Fibroblast of villous mesenchyme (primary cell): ENCODE results near the gene MGAT5B. TPM values are rescaled to one million over a fixed set of nuclear protein-coding genes. Genes with fewer than 3 reads are reported as not detected.

ENCODE experiments used
- DNase-seq: peaks from one replicate; pipeline ENCODE4 v3.0.0-alpha.2; 2010; ENCODE audit warnings: low read depth
- H3K4me3 ChIP-seq: 2 replicates; pipeline ENCODE4 v1.5.1; 2011; ENCODE audit warnings: low read depth, mild to moderate bottlenecking, low read length
- total RNA-seq: library from RNA; depleted of rRNA; stranded (reverse); fragments of >200 nt; gene quantifications from 2 replicates; pipeline ENCODE4 v1.2.3, GENCODE V29; 2012
- TF ChIP-seq, protein P1 (sequence below): IDR thresholded peaks from 2 replicates; pipeline ENCODE4 v1.5.1; 2012; ENCODE audit warnings: low read depth, mild to moderate bottlenecking, low read length; ENCODE audit not compliant: insufficient read depth

MGAT5B gene
- total RNA-seq, 1 donor, result 0.43 TPM

DNA sequence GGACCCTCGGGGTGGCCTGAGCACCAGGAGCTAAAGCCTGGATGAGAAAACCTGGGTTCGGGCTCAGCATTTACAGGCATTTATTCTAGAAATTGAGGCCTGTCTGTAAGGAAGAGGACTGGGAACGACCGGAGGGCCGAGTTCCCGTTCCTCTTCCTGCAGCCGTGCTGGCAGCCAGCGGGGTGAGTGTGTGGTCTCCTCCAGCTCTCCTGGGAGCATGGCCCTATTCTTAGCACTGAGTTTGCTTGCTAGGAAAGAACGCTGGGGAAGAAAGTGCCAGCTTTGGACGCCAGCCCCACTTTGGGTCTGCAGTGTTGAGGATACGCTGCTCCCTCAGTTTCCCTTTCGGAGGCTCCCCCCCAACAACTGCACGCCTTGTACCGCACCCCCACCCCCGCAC, 49.6 kb downstream of the MGAT5B start:
- TF ChIP-seq, protein P1, sequence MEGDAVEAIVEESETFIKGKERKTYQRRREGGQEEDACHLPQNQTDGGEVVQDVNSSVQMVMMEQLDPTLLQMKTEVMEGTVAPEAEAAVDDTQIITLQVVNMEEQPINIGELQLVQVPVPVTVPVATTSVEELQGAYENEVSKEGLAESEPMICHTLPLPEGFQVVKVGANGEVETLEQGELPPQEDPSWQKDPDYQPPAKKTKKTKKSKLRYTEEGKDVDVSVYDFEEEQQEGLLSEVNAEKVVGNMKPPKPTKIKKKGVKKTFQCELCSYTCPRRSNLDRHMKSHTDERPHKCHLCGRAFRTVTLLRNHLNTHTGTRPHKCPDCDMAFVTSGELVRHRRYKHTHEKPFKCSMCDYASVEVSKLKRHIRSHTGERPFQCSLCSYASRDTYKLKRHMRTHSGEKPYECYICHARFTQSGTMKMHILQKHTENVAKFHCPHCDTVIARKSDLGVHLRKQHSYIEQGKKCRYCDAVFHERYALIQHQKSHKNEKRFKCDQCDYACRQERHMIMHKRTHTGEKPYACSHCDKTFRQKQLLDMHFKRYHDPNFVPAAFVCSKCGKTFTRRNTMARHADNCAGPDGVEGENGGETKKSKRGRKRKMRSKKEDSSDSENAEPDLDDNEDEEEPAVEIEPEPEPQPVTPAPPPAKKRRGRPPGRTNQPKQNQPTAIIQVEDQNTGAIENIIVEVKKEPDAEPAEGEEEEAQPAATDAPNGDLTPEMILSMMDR, result no peak
- DNase-seq, result no peak

DNA sequence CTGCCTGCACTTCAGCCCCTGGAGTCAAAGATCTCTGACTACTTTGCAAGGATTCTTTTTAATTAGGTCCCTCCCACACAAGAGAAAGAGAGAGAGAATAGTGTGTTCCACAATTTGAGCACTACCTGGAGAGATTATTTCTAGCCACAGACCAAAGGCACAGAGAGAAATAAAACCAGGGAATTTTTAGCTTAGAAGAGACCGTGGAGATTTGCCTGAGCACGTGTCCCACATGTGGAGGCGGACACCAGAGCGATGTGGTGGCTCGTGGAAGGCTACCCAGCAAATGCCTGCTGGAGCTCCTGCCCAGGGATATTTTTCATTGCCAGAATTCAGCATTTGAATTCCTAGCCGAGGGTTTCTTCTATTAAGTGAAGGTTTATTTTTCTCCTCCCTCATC, 50.6 kb downstream of the MGAT5B start:
- H3K4me3 ChIP-seq, result no peak overlapping the region
- DNase-seq, result no peak
- TF ChIP-seq, protein P1, result no peak

More for the DNA sequence above, 49.6 kb downstream of the MGAT5B start:
- no peak overlapping the region for H3K4me3 ChIP-seq

DNA sequence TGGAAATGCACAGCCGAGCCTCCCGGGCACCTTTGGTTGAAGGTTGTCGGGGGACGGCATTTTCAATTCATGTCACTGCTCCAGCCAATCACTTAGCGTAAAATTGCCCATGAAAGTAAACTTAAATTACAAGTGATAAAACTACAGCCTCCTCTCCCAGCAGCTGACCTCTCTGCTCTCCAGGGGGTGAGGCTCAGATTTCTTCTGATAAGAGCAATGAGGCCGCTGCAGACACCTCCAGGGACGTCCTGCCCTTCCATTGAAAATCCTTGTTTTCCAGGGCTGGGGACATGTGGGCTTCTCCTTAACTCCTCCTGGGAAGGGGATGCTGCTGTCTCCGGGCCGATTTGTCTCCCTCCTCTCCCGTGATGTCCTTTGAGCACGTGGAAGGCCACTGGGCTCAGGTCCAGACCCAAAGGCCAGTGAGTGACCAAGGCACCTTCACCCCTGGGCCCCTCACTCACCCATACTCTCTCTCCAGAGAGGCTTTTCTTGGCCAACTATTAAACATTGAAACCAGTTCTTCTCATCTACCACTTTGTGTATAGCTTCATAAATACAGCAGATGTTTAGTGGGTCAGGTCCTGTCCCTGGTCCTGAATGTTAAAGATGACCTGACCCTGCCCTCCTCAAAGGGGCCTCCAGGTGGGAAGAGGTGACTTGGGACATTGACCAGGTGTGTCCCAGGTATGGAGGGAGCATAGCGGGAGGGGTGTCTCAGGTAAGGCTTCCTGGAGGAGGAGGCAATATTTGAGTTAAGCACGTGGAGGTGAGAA, 52.3 kb downstream of the MGAT5B start:
- no peak for DNase-seq
- H3K4me3 ChIP-seq, result no peak overlapping the region
- TF ChIP-seq, protein P1, result no peak

DNA sequence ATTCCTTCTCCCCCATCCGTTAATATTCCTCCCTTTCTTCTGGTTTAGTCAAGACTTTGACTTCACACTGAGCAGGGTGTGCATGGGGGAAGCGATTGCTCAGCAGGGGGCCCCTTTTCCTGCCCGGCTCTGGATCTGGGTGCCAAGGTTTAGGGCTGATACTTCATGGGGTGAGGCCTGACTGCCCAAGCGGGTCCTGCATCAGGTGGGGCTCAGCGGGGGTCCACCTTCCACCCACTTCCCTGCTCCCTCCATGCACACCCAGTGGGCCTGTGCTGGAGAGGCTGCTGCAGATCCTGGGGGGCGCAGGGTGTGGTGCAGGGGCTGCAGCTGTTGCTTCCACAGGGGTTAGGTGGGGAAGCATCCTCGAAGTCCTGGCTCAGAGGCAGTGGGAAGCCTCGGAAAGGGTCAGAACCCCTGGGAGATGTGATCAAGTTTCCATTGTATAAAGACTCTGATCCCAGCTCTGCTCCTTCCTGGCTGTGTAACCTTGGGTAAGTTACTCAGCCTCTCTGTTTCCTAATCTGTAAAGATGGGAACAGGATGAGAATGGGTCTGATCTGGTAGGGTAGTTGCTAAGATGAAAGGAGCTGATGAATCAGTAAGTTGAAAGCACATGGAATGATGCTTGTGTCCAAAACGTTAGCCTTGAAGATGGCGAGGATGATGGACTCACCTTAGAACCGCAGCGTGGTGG, 53.3 kb downstream of the MGAT5B start:
- no peak overlapping the region for H3K4me3 ChIP-seq
- no peak for DNase-seq
- TF ChIP-seq, protein P1, result no peak

DNA sequence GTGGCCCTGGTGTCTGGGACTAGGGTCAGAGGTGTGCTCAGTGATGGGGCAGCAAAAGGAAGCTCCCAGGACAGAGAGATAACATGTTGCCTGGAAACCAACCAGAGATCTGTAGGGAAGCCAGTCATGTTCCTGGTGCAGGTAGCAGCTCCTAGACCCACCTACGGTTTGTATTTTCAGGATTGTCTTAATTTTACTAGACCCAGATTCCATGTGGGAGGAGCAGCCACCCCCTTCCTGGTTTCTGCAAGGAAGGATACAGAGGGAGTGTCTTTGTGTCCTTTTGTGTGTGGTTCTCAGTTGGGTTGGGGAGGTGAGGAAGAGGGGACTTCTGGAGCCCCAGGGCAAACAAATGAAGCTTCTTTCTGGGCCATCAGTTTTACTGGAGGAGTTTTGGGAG, 53.9 kb downstream of the MGAT5B start:
- no peak for DNase-seq
- no peak overlapping the region for H3K4me3 ChIP-seq
- TF ChIP-seq, protein P1, result no peak

DNA sequence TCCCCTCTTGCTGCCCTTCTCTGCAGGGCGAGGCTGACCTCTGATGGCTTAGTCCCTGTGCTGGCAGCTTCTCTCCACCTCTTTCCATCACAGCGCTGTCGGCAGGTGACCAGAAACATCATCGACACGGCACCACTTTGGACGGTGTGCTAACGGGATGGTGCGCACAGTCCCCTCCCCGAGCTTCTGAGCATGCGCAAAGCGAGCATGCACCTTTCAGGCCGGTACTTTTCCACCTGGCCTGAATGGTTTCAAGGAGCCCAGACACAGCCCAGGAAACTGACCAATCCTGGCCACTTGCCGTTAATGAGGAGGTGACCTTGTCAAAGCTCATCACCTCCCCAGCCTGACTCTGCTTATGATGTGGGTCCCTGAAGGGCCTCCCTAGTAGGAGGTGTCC, 54.8 kb downstream of the MGAT5B start:
- H3K4me3 ChIP-seq, result no peak overlapping the region
- TF ChIP-seq, protein P1, result no peak
- DNase-seq, result no peak
